GM21360 (cell line): Measurements from ENCODE around the gene PLA2G10.
"Not testable (repeated sequence)": the region's sequence is repeated elsewhere in the genome, so short reads cannot be mapped to it uniquely, and the experiment has no call there.

ENCODE experiments used
- ATAC-seq: cut with Tn5 transposase; IDR thresholded peaks from one replicate; pipeline ENCODE4 v1.9.1; 2021; ENCODE audit warnings: mild to moderate bottlenecking, moderate library complexity; ENCODE audit not compliant: unreplicated experiment

Gene PLA2G10

DNA sequence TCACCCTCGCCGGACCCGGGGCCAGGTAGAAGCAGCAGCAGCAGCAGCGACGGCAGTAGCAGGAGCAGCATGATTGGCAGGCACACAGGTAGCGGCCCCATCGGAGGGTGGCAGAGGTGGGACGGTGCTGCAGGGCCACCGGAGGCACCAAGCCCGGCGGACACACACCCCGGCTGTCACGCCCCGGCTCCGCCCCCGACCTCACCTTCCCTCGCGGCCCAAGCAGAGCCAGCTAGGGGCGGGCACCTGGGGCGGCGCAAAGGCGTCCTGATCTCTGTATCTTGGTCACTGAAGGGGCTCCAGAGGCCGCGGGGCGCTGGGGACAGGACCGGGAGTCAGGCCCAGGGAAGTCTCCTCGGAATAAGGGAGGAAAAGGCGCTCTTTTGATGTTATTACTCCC is at the start of gene PLA2G10:
TSS of gene PLA2G10 (minus strand) at position 180 of the 400 bp plus-strand sequence. CDS start at position 101, 79 bp downstream.
- ATAC-seq = not testable (repeated sequence)

DNA sequence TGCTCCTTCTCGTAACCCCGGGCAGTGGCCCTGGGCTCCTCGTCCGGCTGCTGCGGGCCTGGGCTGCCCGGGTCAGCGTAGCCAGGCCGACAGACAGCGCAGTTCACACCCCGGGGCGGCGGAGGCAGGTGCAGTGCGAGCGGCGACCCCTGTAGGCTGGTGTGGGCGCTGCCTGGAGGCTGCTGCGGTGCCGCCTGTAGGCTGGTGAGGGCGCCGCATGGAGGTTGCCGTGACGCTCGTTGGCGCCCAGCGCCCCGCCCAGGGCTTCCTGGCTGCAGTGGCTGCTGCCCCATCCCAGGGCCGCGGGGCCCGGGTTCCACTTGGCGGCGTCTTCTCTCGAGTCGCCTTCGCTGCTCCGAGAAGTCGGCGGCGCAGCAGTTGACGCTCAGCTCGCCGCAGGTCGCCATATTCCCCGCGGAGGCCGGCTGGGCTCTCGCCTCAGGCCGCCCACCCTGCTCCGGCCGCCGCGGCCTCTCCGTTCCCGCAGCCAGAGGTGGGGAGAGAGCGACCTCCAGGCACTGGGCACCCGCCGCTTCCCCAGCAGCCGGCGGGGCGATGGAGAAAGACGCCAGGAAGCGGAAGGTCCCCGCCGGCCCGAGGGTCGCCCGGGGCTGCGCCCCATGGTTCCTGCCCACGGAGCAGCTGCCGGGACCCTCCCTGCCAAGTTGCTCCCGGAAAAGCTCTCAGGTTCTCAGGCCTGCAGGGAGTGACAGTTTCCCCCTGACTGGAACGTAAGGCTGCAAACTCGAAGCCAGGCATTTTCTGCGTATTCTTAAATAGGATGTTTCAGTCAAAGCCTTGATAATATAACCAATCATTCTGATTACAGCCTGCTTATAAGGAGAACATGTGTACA is 48.4 kb upstream of the PLA2G10 start, which contains the start of gene NPIPA2:
TSS of gene NPIPA2 (plus strand) at position 261 of the 856 bp plus-strand sequence. CDS start 5,533 bp downstream, outside the sequence.
- peak; percentile 91 for ATAC-seq

- not testable (repeated sequence) for ATAC-seq
These were observed 47.7 kb upstream of the PLA2G10 start for GRCh38 chr16:14741794-14742193.

- not testable (repeated sequence) for ATAC-seq
These were observed 46.8 kb upstream of the PLA2G10 start for GRCh38 chr16:14740832-14741385.

- not testable (repeated sequence) for ATAC-seq
These were observed 39.1 kb upstream of the PLA2G10 start for GRCh38 chr16:14733233-14733632.

- peak; percentile 92 for ATAC-seq
These were observed 9.3 kb upstream of the PLA2G10 start, which contains the start of gene NPIPA3 for GRCh38 chr16:14703156-14704011. Gene NPIPA3, plus strand, starts transcription at chr16:14703411. Its CDS starts 5,533 bp downstream, at chr16:14708944.

DNA sequence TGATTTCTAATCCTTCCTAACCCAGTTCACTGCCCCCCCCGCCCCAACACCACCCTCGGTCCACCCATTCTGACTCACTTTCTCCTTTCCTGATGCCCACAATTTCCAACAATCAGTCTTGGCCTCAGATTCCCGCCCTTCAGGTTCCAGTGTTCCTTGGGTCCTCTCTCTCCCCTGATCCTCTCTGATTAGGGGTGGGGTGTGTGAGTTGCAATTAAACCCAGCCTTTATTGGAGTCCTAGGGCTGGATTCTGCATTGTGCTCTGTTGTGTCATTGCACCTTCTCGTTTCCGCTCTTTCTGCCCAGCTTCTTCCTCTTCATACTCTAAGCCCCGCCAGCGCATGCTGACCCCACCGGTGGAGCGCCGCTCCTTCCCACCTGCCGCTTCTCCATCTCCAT is 8.6 kb upstream of the PLA2G10 start:
- ATAC-seq = not testable (repeated sequence)

DNA sequence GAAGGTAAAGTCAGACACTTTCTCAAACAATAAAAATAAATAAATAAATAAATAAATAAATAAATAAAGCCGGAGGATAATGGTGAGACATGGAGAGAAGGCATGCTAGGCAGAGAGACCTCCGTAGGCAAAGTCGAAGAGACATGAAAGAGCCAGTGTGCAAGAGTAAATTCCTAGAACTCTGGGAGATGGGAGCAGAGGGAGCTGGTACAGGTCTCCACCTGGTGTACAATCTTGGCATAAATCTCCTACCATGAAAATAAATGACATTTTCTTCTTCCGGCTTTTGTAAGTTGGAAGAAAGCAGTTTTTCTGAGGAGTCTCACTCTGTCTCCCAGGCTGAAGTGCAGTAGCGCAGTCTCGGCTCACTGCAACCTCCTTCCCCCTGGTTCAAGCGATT is 7.8 kb upstream of the PLA2G10 start:
- not testable (repeated sequence) for ATAC-seq

DNA sequence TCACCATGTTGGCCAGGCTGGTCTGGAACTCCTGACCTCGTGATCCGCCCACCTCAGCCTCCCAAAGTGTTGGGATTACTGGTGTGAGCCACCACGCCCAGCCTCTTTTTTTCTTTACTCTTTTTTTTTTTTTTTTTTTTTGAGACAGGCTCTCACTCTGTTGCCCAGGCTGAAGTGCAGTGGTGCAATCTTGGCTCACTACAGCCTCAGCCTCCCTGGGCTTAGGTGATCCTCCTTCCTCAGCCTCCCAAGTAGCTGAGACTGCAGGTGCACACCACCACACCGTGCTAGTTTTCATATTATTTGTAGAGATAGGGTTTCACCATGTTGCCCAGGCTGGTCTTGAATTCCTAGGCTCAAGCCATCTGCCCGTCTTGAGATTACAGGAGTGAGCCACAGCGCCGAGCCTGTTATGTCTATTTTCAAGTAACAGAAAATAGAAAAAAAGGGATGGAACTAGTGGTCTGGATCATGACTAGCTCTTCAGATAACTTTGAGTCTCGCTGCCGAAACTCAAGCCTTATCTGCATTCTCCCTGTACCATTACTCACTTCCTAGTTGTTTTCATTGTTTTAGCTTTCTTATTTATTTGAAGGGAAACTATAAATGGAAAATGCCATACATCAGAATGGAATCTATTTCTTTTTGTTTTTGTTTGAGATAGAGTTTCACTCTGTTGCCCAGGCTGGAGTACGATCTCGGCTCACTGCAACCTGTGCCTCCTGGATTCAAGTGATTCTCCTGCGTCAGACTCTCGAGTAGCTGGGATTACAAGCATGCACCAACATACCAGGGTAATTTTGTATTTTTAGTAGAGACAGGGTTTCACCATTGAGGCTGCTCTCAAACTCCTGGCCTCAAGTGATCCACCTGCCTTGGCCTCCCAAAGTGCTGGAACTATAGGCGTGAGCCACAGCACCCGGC is 8.0 kb downstream of the PLA2G10 start:
- not testable (repeated sequence) for ATAC-seq

- ATAC-seq = no peak
These were observed 12.0 kb downstream of the PLA2G10 start for GRCh38 chr16:14682121-14682520.

DNA sequence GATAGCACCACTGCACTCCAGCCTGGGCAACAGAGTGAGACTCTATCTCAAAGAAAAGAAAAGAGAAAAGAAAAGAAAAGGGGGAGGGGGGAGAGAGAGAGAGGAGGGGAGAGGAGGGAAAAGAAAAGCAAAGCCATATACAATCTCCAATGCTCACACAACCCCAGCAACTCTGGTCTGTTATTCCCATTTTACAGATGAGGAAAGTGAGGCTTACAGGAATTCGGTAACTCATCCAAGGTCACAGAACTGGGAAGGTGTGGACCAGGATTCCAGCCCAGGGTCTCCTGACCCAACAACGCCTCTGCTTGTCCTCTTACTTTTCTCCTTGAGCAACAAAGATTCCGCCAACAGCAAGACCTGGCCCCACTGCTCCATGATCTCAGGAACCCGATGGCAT is 13.0 kb downstream of the PLA2G10 start:
- no peak for ATAC-seq

- ATAC-seq = not testable (repeated sequence)
These were observed 13.7 kb downstream of the PLA2G10 start for GRCh38 chr16:14680396-14680795.

DNA sequence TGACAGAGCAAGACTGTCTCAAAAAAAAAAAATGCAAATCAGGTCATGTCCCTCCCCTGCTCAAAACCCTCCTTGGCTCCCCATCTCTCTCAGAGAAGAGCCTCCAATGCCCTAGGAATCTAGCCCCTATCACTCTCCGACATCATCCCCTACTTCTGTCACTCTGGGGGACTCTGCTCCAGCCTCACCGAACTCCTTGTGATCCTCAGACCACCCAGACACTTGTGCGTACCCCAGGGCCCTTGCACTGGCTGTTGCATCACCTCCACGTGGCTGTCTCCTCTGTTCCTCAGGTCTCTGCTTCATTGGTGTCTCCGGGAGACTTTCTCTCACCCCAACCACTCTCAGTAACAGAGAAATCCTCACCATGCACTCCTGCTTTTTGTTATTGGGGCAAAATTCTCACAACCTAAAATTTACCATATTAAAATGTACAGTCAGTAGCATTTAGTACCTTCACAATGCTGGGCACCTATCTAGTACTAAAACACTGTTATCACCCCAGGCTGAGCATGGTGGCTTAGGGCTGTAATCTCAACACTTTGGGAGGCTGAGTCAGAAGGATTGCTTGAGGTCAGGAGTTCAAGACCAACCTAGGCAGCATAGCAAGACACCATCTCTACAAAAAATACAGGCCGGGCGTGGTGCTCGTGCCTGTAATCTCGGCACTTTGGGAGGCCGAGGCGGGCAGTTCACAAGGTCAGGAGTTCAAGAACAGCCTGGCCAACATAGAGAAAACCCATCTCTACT is 15.2 kb downstream of the PLA2G10 start:
- no peak for ATAC-seq

DNA sequence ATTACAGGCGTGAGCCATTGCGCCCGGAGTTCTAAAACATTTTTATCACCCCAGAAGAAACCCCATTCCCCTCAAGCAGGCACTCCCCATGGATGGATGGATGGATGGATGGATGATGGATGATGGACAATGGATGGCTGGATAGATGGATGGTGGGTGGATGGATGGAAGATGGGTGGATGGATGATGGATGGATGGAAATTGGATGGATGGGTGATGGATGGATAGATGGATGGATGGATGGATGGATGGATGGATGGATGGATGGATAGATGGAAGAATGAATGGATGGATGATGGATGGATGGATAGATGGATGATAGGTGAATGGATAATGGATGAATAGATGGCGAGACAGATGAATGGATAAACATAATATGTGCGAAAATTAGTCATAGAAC is 16.5 kb downstream of the PLA2G10 start:
- no peak for ATAC-seq

GRCh38 chr16:14676633-14677032 is 17.5 kb downstream of the PLA2G10 start:
- ATAC-seq = no peak

DNA sequence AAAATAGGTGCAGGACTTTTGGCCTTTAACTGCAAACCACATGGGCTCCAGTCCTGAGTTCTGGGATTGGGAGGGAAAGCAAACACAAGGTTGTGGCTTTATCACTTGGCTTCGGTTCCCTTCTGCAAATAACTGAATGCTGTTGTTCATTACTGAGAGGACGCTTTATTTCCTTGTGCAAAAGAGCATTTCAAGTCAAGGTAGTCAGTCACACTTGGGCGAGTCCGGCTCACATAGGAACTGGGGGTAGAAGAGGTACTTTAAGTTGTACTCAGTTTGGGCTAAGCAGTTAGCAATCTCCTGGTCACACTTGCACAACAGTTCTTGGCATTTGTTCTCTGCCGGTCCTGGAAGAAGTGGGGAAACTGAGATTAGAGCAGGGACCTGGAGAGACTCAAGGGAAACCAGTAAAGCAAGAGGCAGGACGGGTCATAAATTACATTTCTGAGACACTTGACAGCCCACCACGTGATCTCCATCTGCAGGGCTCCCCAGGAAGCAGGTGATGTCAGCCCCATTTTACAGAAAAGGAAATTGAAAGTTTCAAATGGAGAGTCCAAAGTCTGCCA is 21.6 kb downstream of the PLA2G10 start:
- ATAC-seq = peak; percentile 69

DNA sequence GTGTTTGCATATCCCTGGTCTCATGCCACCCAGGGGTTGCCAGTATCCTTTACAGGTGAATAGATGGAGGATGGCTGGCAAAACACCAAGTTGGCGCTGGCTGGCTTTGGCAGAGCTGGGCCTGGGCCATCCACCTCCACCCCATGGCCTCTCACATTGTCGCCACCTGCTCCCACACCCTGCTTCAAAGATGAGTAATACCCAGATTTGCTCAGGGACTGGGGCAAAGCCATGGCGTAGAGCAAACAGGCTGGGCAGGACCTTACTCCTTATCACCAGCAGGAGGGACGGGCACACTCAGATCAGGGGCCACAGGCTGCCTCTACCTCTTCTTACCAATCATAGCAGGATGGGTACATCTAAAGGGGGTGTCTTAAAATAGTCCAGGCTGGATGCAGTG is 24.3 kb downstream of the PLA2G10 start:
- no peak for ATAC-seq

DNA sequence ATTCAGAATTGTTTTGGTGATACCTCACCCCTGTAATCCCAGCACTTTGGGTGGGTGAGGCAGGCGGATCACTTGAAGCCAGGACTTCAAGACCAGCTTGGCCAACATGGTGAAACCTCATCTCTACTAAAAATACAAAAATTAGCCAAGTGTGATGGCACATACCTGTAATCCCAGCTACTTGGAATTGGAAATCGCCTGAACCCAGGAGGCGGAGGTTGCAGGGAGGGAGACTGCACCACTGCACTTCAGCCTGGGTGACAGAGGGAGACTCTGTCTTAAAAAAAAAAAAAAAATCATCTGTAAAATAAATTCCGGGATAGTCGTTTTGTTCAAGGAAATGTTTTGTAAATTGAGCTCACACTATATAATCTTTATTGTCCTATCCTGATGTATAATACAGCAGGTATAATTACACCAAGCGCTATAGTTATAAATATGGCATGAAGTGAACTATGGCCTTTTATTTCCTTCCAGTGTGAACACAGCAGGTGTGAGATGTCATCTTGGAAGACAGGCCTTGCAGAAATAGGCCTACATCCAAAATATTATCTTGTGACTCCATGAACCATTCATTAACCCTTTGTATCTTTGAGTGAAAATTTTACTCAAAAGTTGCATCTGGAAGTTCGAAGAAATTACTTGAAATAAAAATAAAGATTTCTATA is 25.4 kb downstream of the PLA2G10 start:
- ATAC-seq = no peak
